HG03108 (cell line): ENCODE data around the gene WNT7A.

Experiments
- ATAC-seq: cut with Tn5 transposase; IDR thresholded peaks from one replicate; pipeline ENCODE4 v1.9.1; 2021; ENCODE audit warnings: moderate library complexity; ENCODE audit not compliant: unreplicated experiment

The WNT7A gene

GRCh38 chr3:13849018-13849417 is 30.9 kb downstream of the WNT7A start:
- no peak for ATAC-seq

- ATAC-seq = no peak
These were observed 32.9 kb downstream of the WNT7A start for GRCh38 chr3:13846716-13847570.

- ATAC-seq = no peak
These were observed 33.6 kb downstream of the WNT7A start for GRCh38 chr3:13846238-13846637.

GRCh38 chr3:13845806-13846205 is 34.1 kb downstream of the WNT7A start:
- no peak for ATAC-seq

- ATAC-seq = no peak
These were observed 35.0 kb downstream of the WNT7A start for GRCh38 chr3:13844911-13845310.

- no peak for ATAC-seq
These were observed 35.6 kb downstream of the WNT7A start for GRCh38 chr3:13844286-13844685.

GRCh38 chr3:13843351-13843750 is 36.5 kb downstream of the WNT7A start:
- ATAC-seq = no peak

GRCh38 chr3:13842226-13842625 is 37.6 kb downstream of the WNT7A start:
- ATAC-seq = no peak

GRCh38 chr3:13841826-13842225 is 38.0 kb downstream of the WNT7A start:
- no peak for ATAC-seq

GRCh38 chr3:13841141-13841540 is 38.7 kb downstream of the WNT7A start:
- no peak for ATAC-seq

GRCh38 chr3:13840456-13840855 is 39.4 kb downstream of the WNT7A start:
- no peak for ATAC-seq

GRCh38 chr3:13839726-13840340 is 40.0 kb downstream of the WNT7A start:
- no peak for ATAC-seq

- no peak for ATAC-seq
These were observed 40.6 kb downstream of the WNT7A start for GRCh38 chr3:13839253-13839652.

GRCh38 chr3:13838421-13838820 is 41.5 kb downstream of the WNT7A start:
- no peak for ATAC-seq

- ATAC-seq = no peak
These were observed 42.1 kb downstream of the WNT7A start for GRCh38 chr3:13837751-13838150.

- no peak for ATAC-seq
These were observed 42.9 kb downstream of the WNT7A start for GRCh38 chr3:13836658-13837587.

- no peak for ATAC-seq
These were observed 44.6 kb downstream of the WNT7A start for GRCh38 chr3:13835246-13835645.

- ATAC-seq = no peak
These were observed 45.4 kb downstream of the WNT7A start for GRCh38 chr3:13834258-13835035.

GRCh38 chr3:13833506-13834257 is 46.2 kb downstream of the WNT7A start:
- ATAC-seq = no peak

GRCh38 chr3:13832130-13832529 is 47.7 kb downstream of the WNT7A start:
- ATAC-seq = no peak
